H1 (cell line): Measurements from ENCODE around the gene DDR1. TPM values are rescaled to one million over a fixed set of nuclear protein-coding genes. Genes with fewer than 3 reads are reported as not detected.
A peak's percentile ranks its signal among the peaks of the same experiment; 100 is the strongest.

Experiments
- CTCF ChIA-PET: fragments of 300-600 bp; sonication (Branson Sonifier 250); formaldehyde crosslinking; loops from one replicate; lab custom pipeline; 2021; ENCODE audit not compliant: partially characterized antibody; lab: Charles Lee
- POLR2A ChIA-PET: fragments of 300-600 bp; sonication (Branson Sonifier 250); formaldehyde crosslinking; loops from one replicate; lab custom pipeline; 2021; ENCODE audit warnings: inconsistent platforms; ENCODE audit not compliant: partially characterized antibody; lab: Charles Lee
- DNase-seq, 2 experiments: peaks; one replicate each; pipeline versions ENCODE4 v3.0.0 to v3.0.0-alpha.2; 2010 to 2022; ENCODE audit warnings: low spot score in 2 of 2, low read depth in 1 of 2, mixed read lengths in 1 of 2
- FAIRE-seq: peaks from 2 replicates; lab custom pipeline; 2011; peaks lifted over from hg19 to GRCh38; lab: Jason Lieb, UNC
- H2AFZ ChIP-seq: 2 replicates; pipeline ENCODE4 v1.8.1; 2012; ENCODE audit warnings: low read length, inconsistent platforms
- H2AK5ac ChIP-seq: 2 replicates; pipeline ENCODE4 v1.6.1; 2013; ENCODE audit warnings: low read depth, low read length
- H2BK120ac ChIP-seq: replicated peaks from 2 replicates; pipeline ENCODE3; 2013; ENCODE audit warnings: low read depth, low read length, inconsistent platforms
- H2BK12ac ChIP-seq: 2 replicates; pipeline ENCODE4 v1.6.1; 2013; ENCODE audit warnings: low read depth, low read length
- H2BK15ac ChIP-seq: 2 replicates; pipeline ENCODE4 v1.6.1; 2013; ENCODE audit warnings: low read length
- H2BK20ac ChIP-seq: 2 replicates; pipeline ENCODE4 v1.6.1; 2013; ENCODE audit warnings: low read length
- H2BK5ac ChIP-seq: 2 replicates; pipeline ENCODE4 v1.6.1; 2013; ENCODE audit warnings: low read depth, low read length
- H3K14ac ChIP-seq: 2 replicates; pipeline ENCODE4 v1.6.1; 2013; ENCODE audit warnings: inconsistent platforms; ENCODE audit not compliant: insufficient read length
- H3K18ac ChIP-seq: 2 replicates; pipeline ENCODE4 v1.6.1; 2013; ENCODE audit warnings: low read length; ENCODE audit errors: extremely low read depth
- H3K23ac ChIP-seq: 2 replicates; pipeline ENCODE4 v1.6.1; 2013; ENCODE audit warnings: inconsistent platforms; ENCODE audit not compliant: insufficient read length
- H3K23me2 ChIP-seq: 2 replicates; pipeline ENCODE4 v1.6.1; 2013; ENCODE audit warnings: low read depth, low read length
- H3K27ac ChIP-seq: 2 replicates; pipeline ENCODE4 v1.6.1; 2011; ENCODE audit warnings: low read depth, low read length, inconsistent platforms
- H3K27me3 ChIP-seq, 4 experiments: replicated peaks in 1 of 4; 1 replicate in 1 of 4; 2 replicates in 3 of 4; pipeline versions ENCODE4 v1.6.1 to v1.8.1; 2011 to 2013; ENCODE audit warnings: low read length in 3 of 4, mild to moderate bottlenecking in 3 of 4, inconsistent platforms in 2 of 4, mixed read lengths in 2 of 4, moderate library complexity in 1 of 4; ENCODE audit not compliant: control insufficient read depth in 3 of 4, insufficient read depth in 3 of 4; ENCODE audit errors: extremely low read depth in 1 of 4
- H3K36me3 ChIP-seq, 4 experiments: 2 replicates each; pipeline versions ENCODE4 v1.6.1 to v1.8.1; 2011 to 2013; ENCODE audit warnings: mild to moderate bottlenecking in 4 of 4, low read length in 3 of 4, moderate library complexity in 2 of 4, control low read depth in 1 of 4, inconsistent platforms in 1 of 4; ENCODE audit not compliant: insufficient read depth in 4 of 4, control insufficient read depth in 2 of 4
- H3K4ac ChIP-seq: replicated peaks from 2 replicates; pipeline ENCODE3; 2013; ENCODE audit warnings: low read length, low read depth, mixed read lengths, inconsistent platforms; ENCODE audit not compliant: insufficient read length
- H3K4me1 ChIP-seq, 4 experiments: replicated peaks in 1 of 4; 1 replicate in 1 of 4; 2 replicates in 3 of 4; pipeline versions ENCODE4 v1.6.1 to v1.8.1; 2011 to 2013; ENCODE audit warnings: low read length in 3 of 4, inconsistent platforms in 2 of 4, mixed read lengths in 1 of 4; ENCODE audit not compliant: insufficient read depth in 4 of 4, control insufficient read depth in 3 of 4
- H3K4me2 ChIP-seq, 2 experiments: 2 replicates each; pipeline versions ENCODE4 v1.6.1 to v1.8.1; 2011 to 2013; ENCODE audit warnings: low read depth in 2 of 2, low read length in 2 of 2, control low read depth in 1 of 2, inconsistent platforms in 1 of 2, mild to moderate bottlenecking in 1 of 2; ENCODE audit not compliant: insufficient read depth in 1 of 2
- H3K4me3 ChIP-seq, 4 experiments: fragments of 200-600, 300-600 bp in 1 of 4; sonication (generic), shearing (Covaris generic), sonication (Bioruptor Twin) in 1 of 4; 2 replicates each; pipeline versions ENCODE4 v1.5.1 to v1.8.1; 2011 to 2016; ENCODE audit warnings: low read length in 4 of 4, low read depth in 3 of 4, control low read depth in 2 of 4, inconsistent platforms in 2 of 4, mild to moderate bottlenecking in 2 of 4, mixed read lengths in 1 of 4, moderate library complexity in 1 of 4; ENCODE audit not compliant: insufficient read depth in 2 of 4; ENCODE audit errors: extremely low read depth in 1 of 4
- H3K56ac ChIP-seq: replicated peaks from 2 replicates; pipeline ENCODE3; 2013; ENCODE audit warnings: low read depth, mild to moderate bottlenecking, mixed read lengths, low read length, inconsistent platforms; ENCODE audit not compliant: insufficient read length
- H3K79me1 ChIP-seq: 2 replicates; pipeline ENCODE4 v1.6.1; 2013; ENCODE audit warnings: low read depth, low read length, control low read depth
- H3K79me2 ChIP-seq, 2 experiments: 2 replicates each; pipeline versions ENCODE4 v1.6.1 to v1.8.1; 2012 to 2013; ENCODE audit warnings: low read length in 2 of 2, mild to moderate bottlenecking in 2 of 2, inconsistent platforms in 1 of 2; ENCODE audit not compliant: insufficient read depth in 2 of 2, control insufficient read depth in 1 of 2
- H3K9ac ChIP-seq, 4 experiments: replicated peaks in 1 of 4; 1 replicate in 1 of 4; 2 replicates in 3 of 4; pipeline versions ENCODE4 v1.6.1 to v1.8.1; 2011 to 2013; ENCODE audit warnings: low read depth in 3 of 4, low read length in 3 of 4, control low read depth in 2 of 4, mild to moderate bottlenecking in 2 of 4, moderate library complexity in 2 of 4, inconsistent platforms in 1 of 4; ENCODE audit errors: extremely low read depth in 1 of 4
- H3K9me3 ChIP-seq, 2 experiments: 2 replicates each; pipeline versions ENCODE4 v1.6.1 to v1.8.1; 2012 to 2013; ENCODE audit warnings: mild to moderate bottlenecking in 2 of 2, moderate library complexity in 2 of 2, control low read depth in 1 of 2, inconsistent platforms in 1 of 2, low read depth in 1 of 2, low read length in 1 of 2, mixed read lengths in 1 of 2; ENCODE audit not compliant: insufficient read depth in 2 of 2
- H4K20me1 ChIP-seq, 2 experiments: replicated peaks in 1 of 2; 2 replicates each; pipeline versions ENCODE3 to v1.8.1; 2011 to 2013; ENCODE audit warnings: inconsistent platforms in 2 of 2, low read length in 2 of 2, mild to moderate bottlenecking in 1 of 2; ENCODE audit not compliant: insufficient read depth in 2 of 2, control insufficient read depth in 1 of 2
- H4K5ac ChIP-seq: 2 replicates; pipeline ENCODE4 v1.6.1; 2013; ENCODE audit warnings: low read length, low read depth, mixed read lengths, inconsistent platforms; ENCODE audit not compliant: insufficient read length
- H4K8ac ChIP-seq: 2 replicates; pipeline ENCODE4 v1.8.0; 2013; ENCODE audit warnings: mild to moderate bottlenecking, moderate library complexity, low read length, inconsistent platforms; ENCODE audit not compliant: insufficient read depth; ENCODE audit errors: extremely low read depth
- H4K91ac ChIP-seq: replicated peaks from 2 replicates; pipeline ENCODE3; 2013; ENCODE audit warnings: low read length, mixed read lengths, inconsistent platforms; ENCODE audit not compliant: insufficient read length
- E2F6 ChIP-seq: IDR thresholded peaks from 2 replicates; pipeline ENCODE4 v1.6.1; 2012; ENCODE audit warnings: inconsistent platforms
- JUN ChIP-seq: IDR thresholded peaks from 2 replicates; pipeline ENCODE4 v1.6.1; 2011; ENCODE audit warnings: low read depth, mild to moderate bottlenecking, improper control_type of control experiment, low read length
- RFX5 ChIP-seq: IDR thresholded peaks from 2 replicates; pipeline ENCODE4 v1.6.1; 2011; ENCODE audit warnings: low read depth, low read length, improper control_type of control experiment, borderline replicate concordance
- SP2 ChIP-seq: IDR thresholded peaks from 2 replicates; pipeline ENCODE4 v1.6.1; 2012; ENCODE audit warnings: mild to moderate bottlenecking, low read length, inconsistent platforms
- WGBS, 2 experiments: shearing (Covaris generic) in 1 of 2; methylation state at CpG; one replicate each; pipeline versions ENCODE4 v1.1.6 to v1.1.7; 2013 to 2015; ENCODE audit warnings: low lambda C conversion rate in 2 of 2, mixed read lengths in 2 of 2, inconsistent platforms in 1 of 2, low coverage in 1 of 2, missing lambda C conversion rate in 1 of 2; ENCODE audit not compliant: insufficient replicate concordance in 2 of 2, insufficient coverage in 1 of 2, insufficient read length in 1 of 2; ENCODE audit errors: extremely low coverage in 1 of 2, missing lambda C conversion rate in 1 of 2; 5-methylcytosine and 5-hydroxymethylcytosine counted together
- polyA plus RNA-seq, 7 experiments: library from polyadenylated mRNA; depleted of rRNA in 3 of 7; stranded (reverse) in 5 of 7; unstranded in 2 of 7; fragments of >200 nt in 5 of 7; fragments of 200-250 nt in 2 of 7; gene quantifications; 1 replicate in 5 of 7; 2 replicates in 1 of 7; 4 replicates in 1 of 7; pipeline versions ENCODE4 v1.2.1 to v1.2.3, GENCODE V29; 2011 to 2013; ENCODE audit warnings: missing spikeins in 2 of 7, mixed read lengths in 2 of 7
- total RNA-seq: library from RNA; stranded (reverse); fragmentation: NEBNext Ultra II Directional; extraction: Animal tissue kit (Norgen Biotek cat#: 25700); gene quantifications from 2 replicates; pipeline ENCODE4 v1.2.1, GENCODE V29; 2021

DDR1 gene
- total and polyA plus RNA-seq, 2 of the 8 experiments (the other 6 are each of a cell fraction or from before 2014, with no cell fraction given) = 99.4 to 181 TPM

GRCh38 chr6:30862156-30862875 is 22.0 kb upstream of the DDR1 start:
- no peaks in the 10 kb centered on the region for H3K79me1 ChIP-seq
- no peak overlapping the region for H2BK120ac ChIP-seq
- H4K20me1 ChIP-seq = no peaks in the 10 kb centered on the region
- H3K18ac ChIP-seq = no peak overlapping the region
- H3K14ac ChIP-seq = no peak overlapping the region
- H3K36me3 ChIP-seq = no peaks in the 10 kb centered on the region
- H3K4ac ChIP-seq = no peak overlapping the region
- peak overlapping the region; percentile 39; the same call in 1 of the 2 replicates for H2BK12ac ChIP-seq
- H3K79me2 ChIP-seq = no peaks in the 10 kb centered on the region
- ChIA-PET CTCF (interaction anchor here (0.8 to 2.1 kb wide), 8 partner anchors 15 to 54 kb away, joined by 3 to 6 read pairs (median 4); no protein-coding TSS in a partner anchor), POLR2A (interaction anchor here (1.0 to 1.9 kb wide), 4 partner anchors 14 to 137 kb away, joined by 3 to 9 read pairs (median 6); partner anchors contain the start of gene DDR1)
- no peak overlapping the region for H3K4me3 ChIP-seq
- no peaks in the 10 kb centered on the region for H3K4me1 ChIP-seq
- FAIRE-seq (no peak), DNase-seq (no peak)
- H2BK20ac ChIP-seq = 0 out of 2 replicates have a peak overlapping the region, but pooled peaks have one; percentile 11
- no peak overlapping the region for H3K9ac ChIP-seq
- no peak overlapping the region for H4K8ac ChIP-seq
- no peak for TF ChIP-seq RFX5
- no peak for TF ChIP-seq E2F6
- no peak for TF ChIP-seq SP2
- TF ChIP-seq JUN = no peak
- H3K27me3 ChIP-seq = no peaks in the 10 kb centered on the region
- 88% methylated on average over 10 of the region's 10 CpGs; no CpG with 5 or more reads in 1 of the 2 experiments for WGBS, 2 experiments
- H3K23me2 ChIP-seq = no peaks in the 10 kb centered on the region
- no peak overlapping the region for H2AFZ ChIP-seq
- no peak overlapping the region for H3K23ac ChIP-seq
- H3K56ac ChIP-seq = no peak overlapping the region
- no peak overlapping the region for H4K91ac ChIP-seq
- H3K27ac ChIP-seq = no peak overlapping the region
- no peak overlapping the region for H3K4me2 ChIP-seq
- H4K5ac ChIP-seq = no peak overlapping the region
- peak overlapping the region; percentile 35; the same call in 1 of the 2 replicates for H2BK5ac ChIP-seq
- H2AK5ac ChIP-seq = no peak overlapping the region
- no peak overlapping the region for H2BK15ac ChIP-seq
- peaks cover 10 to 20% of the 10 kb centered on the region in 2 experiments for H3K9me3 ChIP-seq
